ENCODE measurements around the gene TEX52. TPM values are rescaled to one million over a fixed set of nuclear protein-coding genes. Genes with fewer than 3 reads are reported as not detected.

The TEX52 gene
- total and polyA plus RNA-seq, 2 donors (not counting 3 experiments of a cell fraction or from before 2014, with no cell fraction given): not detected

- ChIA-PET CTCF (no interaction called here), POLR2A (no interaction called here)
- H3K4me1 ChIP-seq (ENCODE audit: control insufficient read depth, extremely low read depth, insufficient read depth, low read length): no peaks in the 10 kb centered on the region
- no TSS peak for BruUV-seq (replicated peaks)
- intact Hi-C loops (cut with micrococcal nuclease) (no loop called here), dilution Hi-C loops (cut with MboI; ENCODE audit: extremely low pct_ligation_motif_present, low sequenced_read_pairs) (no loop called here)
- DNase-seq (ENCODE audit: low read depth, low spot score): no peak
- no peaks in the 10 kb centered on the region for H3K79me2 ChIP-seq (ENCODE audit: control insufficient read depth, insufficient read depth, low read length)
- peaks cover 15 to 42% of the 10 kb centered on the region in 2 experiments for H3K36me3 ChIP-seq (ENCODE audit: control insufficient read depth in 2 of 2, extremely low read depth in 1 of 2, insufficient read depth in 2 of 2, low read length in 2 of 2)
- no peaks in the 10 kb centered on the region for H3K9me3 ChIP-seq (replicated peaks; ENCODE audit: control insufficient read depth, insufficient read depth, low read length)
- H3K27ac ChIP-seq (ENCODE audit: insufficient read depth, low read depth, low read length): no peak overlapping the region
- H3K27me3 ChIP-seq (ENCODE audit: control insufficient read depth in 2 of 2, insufficient read depth in 2 of 2, low read length in 2 of 2): no peaks in the 10 kb centered on the region
- no peak overlapping the region for H3K4me3 ChIP-seq (replicated peaks in 1 of 3; ENCODE audit: insufficient read depth in 1 of 3, low read depth in 1 of 3, low read length in 3 of 3)
- no peak overlapping the region for H3K4me2 ChIP-seq (ENCODE audit: insufficient read depth, low read length)
- no peak overlapping the region for H3K9ac ChIP-seq (replicated peaks; ENCODE audit: extremely low read depth, insufficient read depth, low read length)
- FAIRE-seq: no peak
- no peaks in the 10 kb centered on the region for H3K9me1 ChIP-seq (replicated peaks; ENCODE audit: control insufficient read depth, extremely low read depth, insufficient read depth, low read length)
- no peak overlapping the region for H2AFZ ChIP-seq (ENCODE audit: low read depth, low read length)
- TF ChIP-seq CTCF (IDR thresholded peaks at IDR 0.05; ENCODE audit: extremely low read depth in 1 of 2, insufficient read depth in 1 of 2, low read depth in 1 of 2, low read length in 2 of 2) (no peak), POLR2AphosphoS5 (IDR thresholded peaks at IDR 0.05; ENCODE audit: insufficient read depth, low read depth, low read length) (no peak), MAX (IDR thresholded peaks at IDR 0.05; ENCODE audit: insufficient read depth, insufficient read length) (no peak), EZH2 (IDR thresholded peaks at IDR 0.05; ENCODE audit: borderline replicate concordance, low read depth, low read length, severe bottlenecking) (no peak), MYC (IDR thresholded peaks at IDR 0.05; ENCODE audit: low read depth, low read length) (no peak), GATA2 (IDR thresholded peaks at IDR 0.05; ENCODE audit: insufficient read depth, insufficient read length, low read depth, low read length) (no peak), POLR2A (IDR thresholded peaks at IDR 0.05; ENCODE audit: low read depth, low read length) (no peak), FOS (IDR thresholded peaks at IDR 0.05; ENCODE audit: borderline replicate concordance, insufficient read depth, low read length) (no peak), JUN (IDR thresholded peaks at IDR 0.05; ENCODE audit: borderline replicate concordance, insufficient read depth, insufficient read length, low read depth) (no peak)
- H4K20me1 ChIP-seq (replicated peaks; ENCODE audit: control insufficient read depth, extremely low read depth, insufficient read depth, low read length): no peaks in the 10 kb centered on the region
These were observed 30.8 kb downstream of the TEX52 start for GRCh38 chr12:2826036-2826435.

All from endothelial cell of umbilical vein (primary cell).